ENCODE results near the gene PGM2L1.
"Not testable (repeated sequence)": the region's sequence is repeated elsewhere in the genome, so short reads cannot be mapped to it uniquely, and the experiment has no call there.

PGM2L1 gene

DNA sequence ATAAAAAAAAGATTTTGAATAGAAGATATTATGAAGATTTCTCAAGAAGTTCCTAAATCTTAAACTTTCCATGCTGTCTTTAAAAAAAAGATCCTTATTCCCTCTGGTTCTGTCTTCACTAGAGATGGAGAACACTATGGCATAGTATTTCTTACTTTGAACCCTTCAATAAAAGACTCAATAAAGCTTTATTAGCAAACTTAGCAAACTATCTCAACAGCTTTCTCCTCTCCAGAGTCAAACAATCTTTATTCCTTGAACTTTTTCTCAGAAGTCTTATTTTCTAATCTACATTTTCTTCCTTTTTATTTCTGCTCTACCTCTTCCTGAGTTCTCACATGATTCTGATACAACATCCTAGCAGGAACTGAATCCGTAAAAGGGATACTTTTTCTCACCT, 65.0 kb downstream of the PGM2L1 start:
- no peak for DNase-seq (ENCODE audit: low spot score)

DNA sequence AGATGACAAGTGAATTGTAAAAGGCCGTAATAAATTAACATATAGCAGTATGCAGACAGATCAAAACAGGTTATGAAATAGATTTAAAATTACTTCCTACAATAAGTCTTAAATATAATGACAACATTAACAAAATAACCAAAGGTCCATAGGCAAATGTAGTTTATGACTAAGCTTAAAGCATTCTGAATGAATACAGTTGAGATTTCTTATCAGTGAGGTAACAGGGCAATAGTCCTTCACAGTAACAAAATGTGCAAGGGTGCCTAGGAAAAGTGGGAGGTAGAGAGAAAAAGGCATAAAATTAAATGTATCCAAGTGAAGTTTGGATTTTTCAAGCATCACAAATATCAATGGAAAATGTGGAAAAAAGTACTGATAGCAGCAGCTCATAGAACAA, 65.9 kb downstream of the PGM2L1 start:
- no peak for DNase-seq (ENCODE audit: low spot score)

DNA sequence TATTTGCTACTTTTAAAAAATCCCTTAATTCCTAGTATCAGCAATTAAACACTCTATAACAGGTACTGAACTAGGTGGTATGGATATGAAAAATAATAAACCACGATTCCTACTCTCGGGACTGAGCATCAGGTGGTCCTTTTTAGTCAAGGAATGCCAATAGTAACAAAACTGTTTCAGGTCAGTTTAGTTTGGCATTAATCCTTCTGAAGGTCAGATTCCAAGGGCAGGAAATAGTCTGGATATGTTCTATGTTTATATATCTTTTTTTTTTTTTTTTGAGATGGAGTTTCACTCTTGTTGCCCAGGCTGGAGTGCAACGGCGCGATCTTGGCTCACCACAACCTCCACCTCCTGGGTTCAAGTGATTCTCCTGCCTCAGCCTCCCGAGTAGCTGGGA, 67.2 kb downstream of the PGM2L1 start:
- not testable (repeated sequence) for DNase-seq (ENCODE audit: low spot score)

DNA sequence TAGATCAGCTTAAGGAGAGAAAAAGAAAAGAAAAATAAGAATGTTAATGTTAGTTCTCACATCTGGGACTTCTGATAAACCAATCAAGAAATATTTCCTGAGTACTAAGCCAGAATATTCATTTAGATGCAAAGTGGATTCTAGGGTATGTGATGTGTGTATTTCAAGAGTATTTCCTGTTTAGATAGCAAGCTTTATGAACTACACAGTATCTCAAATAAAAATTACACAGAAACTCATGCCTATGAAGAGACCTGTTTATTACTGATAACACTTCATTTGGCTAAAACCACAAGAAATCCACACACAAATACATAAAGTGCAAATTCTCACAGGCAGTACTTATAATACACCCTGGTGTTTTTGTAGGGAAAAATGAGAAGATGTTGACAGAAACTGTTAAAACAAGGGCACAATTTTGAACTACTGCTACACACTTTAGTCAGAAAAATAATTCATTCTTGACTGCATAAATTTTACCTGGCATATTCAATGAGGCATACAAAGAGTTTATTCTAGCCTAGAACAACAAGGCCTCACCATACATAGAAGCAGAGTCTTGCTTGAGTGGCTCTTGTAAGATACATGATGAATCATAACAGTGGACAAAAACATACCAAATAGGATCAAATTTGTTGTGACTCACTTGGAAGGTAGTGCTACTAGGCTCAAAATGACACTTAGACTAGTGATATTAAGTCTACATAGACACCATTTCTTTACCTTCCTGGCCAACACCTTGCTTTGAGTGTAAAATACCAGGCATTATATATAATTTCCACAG, 68.0 kb downstream of the PGM2L1 start:
- DNase-seq (ENCODE audit: low spot score), result no peak

DNA sequence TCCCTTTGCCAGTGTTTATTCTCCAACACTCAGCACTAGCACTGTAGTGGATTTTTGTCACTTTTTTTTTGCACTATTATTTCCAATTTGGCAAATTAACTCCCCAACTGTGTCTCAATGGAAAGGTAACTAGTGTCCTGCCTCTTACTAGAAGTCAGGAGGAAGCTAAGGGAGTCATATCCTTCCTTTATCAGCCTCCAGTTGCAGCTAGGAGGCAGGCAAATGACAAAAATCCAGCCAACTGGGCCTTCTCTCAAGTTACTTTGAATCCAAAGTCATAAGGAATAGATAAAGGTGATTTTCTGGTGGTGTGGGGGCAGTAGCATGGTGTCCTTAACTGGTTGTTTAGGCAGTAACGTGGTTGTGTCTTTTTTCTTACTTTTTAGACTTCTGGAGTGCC, 71.2 kb downstream of the PGM2L1 start:
- no peak for DNase-seq (ENCODE audit: low spot score)

DNA sequence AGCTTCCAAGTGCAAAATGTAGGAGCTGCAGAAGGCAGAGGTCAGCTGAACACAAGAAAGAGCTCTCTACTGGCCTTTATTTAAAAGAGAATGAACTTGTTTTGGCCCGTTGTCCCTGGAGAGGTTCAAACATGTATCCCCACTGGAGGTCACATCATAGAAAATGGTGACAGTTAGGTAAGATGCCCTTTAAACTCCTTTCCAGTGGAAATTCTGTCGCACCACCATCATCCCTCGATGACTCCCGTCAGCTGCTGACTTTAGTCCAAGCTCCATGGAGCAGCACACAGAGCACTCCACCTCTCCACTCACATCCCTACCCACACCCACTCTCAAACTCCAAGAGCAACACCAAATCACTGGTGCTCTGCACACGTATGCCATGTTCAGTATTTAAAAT, 71.6 kb downstream of the PGM2L1 start:
- DNase-seq (ENCODE audit: low spot score), result no peak

DNA sequence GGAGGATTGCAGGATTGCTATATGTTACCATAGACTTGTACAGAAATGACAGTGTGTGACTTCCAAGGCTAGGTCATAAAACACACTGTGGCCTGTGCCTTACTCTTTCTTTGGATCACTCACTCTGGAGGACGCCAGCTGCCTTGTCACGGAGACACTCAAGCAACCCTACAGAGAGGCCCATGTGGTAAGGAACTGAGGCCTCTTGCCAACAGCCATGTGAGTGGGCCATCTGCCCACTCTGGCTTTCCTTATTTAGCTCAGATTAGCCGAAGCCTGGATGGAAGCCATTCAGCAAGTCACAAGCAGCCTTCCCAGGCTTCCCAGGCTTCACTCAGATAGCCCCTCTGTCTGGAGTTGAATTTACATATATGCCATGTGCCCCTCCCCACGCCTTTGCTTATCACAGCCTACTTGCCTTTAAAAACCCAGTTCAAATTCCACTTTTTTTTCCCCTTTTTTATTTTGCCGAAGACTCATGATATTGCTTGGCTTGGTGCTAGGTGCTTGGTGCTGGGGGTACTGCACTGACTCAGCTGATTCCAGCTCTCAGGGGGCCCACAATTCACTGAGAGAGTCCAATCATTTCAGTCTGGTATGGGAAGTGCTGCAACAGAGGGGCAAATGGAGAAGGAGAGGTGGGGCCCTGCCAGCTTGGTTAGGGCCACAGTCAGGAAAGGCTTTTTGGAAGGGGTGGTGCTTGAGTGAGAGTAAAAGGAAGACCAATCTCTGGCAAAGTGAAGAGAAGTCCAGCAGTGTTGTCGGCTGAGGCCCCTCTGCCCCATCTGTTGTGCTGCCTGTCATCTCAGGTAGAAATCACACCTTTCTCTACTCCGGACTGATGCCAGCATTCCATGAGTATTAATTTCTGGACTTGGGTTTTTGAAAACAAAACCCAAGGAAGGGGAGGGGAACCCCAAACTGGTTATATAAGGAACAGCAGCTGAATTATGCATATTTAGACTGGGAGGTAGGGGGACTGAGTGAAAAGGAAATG, 72.3 kb downstream of the PGM2L1 start:
- no peak for DNase-seq (ENCODE audit: low spot score)

DNA sequence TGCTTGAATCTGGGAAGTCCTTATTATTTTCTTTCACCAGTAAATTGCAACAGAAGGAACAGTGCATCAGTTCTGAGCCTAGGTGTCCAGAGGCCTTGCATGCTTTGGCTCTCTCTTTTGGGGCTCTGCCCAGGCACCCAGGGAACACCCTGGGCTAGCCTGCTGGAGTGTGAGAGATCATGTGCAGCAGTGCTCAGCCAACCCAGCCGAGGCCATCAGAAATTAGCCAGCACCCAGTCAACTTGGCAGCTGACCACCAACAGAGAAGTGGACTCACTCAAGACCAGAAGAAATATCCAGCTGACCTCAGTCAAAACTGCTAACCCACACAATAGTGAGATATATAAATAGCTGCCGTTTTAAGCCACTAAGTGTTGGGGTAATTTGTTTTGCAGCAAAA, 75.6 kb downstream of the PGM2L1 start:
- DNase-seq (ENCODE audit: low spot score), result no peak

DNA sequence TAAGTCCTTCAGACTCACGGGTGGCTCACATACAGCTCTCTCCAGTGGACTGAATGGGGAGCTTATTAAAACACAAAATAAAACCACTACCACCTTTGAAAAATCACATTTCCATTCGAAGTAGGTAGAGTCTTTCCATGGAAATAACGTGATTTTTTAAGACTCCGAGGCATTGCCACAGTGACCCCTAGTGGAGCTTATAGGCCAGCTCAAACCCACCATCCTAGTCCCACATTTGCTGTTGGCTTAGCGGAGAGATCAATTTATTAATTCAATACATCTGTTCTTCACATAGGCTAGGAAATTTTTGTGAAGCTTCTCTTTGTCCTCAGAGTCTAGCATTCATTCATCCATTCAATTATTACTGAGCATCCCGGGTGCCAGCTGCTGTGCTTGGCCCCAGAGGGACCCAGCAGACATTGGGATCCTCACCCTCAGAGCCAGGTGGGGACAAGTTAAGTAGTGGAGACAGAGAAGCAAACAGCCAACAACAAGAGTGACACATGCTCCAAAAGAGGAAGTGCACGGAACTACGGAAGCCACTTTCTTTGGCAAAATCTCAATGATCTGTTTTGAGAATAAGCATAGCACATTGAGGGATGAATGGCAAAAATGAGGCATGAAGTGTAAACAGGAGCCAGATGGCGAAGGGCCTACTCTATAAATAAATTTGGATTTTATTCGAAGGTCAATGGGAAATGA, 76.6 kb downstream of the PGM2L1 start:
- peak; percentile 26 for DNase-seq (ENCODE audit: low spot score)

DNA sequence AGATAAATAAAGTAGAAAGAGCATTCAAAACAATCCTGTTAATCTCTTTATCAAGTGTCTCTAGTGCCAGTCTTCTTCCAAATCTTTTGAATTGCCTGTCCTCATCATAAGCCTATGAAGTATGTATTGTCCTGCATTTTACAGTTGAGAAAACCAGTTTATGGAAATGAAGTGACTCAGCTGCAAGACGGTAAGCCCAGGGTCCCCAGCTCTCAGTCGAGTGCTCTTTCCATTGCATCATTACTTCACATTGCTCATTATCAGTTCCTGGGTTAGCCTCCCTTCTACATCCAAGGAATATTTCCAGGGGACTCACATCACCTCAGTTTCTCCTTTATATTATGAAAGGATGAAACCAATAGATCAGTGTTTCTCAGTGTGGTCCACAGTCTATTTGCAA, 77.7 kb downstream of the PGM2L1 start:
- no peak for DNase-seq (ENCODE audit: low spot score)

DNA sequence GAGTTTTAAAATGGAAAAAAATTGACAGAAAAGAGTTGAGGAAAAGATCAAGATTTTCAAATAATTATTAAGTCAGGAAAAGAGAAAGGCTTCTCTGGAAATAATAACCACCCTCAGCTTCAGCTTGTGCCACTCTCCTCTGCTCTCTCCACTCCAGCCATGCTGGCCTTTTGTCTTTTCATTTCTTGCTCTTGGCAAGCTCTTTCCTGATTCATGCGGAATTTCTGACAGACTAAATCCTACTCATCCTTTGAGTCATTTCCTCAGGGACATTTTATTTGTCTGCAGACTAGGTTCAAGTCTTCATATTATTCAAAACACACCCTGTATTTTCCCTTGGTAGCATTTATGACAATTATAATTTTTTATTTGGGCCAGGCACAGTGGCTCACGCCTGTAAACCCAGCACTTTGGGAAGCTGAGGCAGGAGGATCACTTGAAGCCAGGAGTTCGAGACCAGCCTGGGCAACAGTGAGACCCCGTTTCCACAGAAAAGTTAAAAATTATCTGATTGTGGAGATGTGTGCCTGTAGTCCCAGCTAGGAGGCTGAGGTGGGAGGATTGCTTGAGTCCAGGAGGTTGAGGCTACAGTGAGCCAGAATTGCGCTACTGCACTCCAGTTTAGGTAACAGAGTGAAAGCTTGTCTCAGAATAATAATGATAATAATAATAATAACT, 79.0 kb downstream of the PGM2L1 start:
- DNase-seq (ENCODE audit: low spot score), result no peak

DNA sequence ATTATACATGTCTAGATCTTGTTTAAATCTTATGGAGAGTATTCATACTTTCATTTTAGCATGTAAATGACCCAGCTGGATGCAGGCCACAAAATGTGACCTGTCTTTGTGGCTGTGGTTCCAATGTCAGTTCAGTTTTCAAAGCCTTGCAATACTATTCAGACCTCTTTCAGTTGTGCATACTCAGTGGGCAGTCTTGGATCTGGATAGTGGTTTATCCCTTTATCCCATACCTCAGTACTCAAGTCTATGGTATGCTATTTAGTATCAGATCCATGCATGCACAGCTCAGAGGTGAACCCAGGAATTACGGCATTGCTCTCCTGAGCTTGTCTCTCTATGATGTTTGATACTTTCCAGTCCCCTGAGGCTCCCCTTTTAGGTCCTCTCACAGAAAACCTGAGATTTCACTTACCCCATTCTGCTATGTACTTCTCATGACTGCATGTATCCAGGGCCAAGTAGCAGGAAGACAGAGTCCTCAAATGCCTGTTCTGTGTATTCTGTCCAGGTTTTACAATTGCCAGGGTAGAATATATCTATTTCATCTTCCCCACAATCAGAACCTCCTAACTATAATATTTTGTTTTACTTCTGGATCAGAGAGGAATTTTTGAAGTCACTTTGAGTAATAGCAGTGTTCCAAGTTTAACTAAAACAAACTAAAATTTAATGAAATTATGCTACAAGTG, 79.8 kb downstream of the PGM2L1 start:
- DNase-seq (ENCODE audit: low spot score), result no peak

DNA sequence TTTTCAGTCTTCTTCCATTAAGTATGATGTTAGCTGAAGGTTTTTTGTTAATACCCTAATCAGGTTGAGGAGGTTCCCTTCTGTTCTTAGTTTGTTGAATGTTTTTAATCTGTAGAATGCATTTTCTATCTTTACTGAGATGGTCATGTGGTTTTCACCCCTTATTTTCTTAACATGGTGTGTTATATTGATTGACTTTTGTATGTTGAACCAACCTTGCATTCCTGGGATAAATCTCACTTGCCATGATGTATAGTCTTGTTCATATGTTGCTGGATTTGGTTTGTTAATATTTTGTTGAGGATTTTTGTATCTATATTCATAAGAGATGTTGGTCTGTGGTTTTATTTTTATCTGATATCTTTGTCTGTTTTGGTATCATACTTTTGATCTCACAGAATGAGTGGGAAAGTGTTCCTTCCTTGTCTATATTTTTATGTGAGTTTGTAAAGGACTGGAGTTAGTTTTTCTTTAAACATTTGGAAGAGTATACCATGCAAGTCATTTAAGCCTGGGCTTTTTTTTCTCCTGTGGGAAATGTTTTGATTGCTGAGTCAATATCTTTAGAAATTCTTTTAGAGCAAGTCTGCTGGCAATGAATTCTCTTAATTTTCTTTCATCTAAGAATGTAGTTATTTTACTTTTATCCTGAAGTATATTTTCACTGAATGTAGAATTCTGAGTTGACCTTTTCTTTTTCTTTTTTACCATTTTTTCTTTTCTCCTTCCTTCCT, 81.3 kb downstream of the PGM2L1 start:
- DNase-seq (ENCODE audit: low spot score), result no peak

DNA sequence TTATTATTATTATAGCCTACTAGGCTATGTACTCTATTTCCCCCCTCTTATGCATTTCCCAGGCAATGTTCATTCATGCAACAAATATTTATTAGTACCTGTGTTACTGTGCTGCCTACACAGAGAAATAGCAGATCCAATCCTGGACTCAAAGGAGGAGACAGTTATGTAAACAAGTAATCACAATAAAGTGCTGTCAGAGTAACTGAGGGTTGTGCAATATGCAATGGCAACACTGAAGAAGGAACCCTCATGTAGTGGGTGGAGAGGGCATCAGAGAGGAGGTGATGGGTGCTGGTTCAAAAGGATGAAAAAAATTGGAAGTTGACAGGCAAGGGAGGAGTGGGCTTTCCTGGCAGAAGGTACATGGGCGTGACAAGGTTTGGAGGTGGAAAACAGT, 85.9 kb downstream of the PGM2L1 start:
- no peak for DNase-seq (ENCODE audit: low spot score)

DNA sequence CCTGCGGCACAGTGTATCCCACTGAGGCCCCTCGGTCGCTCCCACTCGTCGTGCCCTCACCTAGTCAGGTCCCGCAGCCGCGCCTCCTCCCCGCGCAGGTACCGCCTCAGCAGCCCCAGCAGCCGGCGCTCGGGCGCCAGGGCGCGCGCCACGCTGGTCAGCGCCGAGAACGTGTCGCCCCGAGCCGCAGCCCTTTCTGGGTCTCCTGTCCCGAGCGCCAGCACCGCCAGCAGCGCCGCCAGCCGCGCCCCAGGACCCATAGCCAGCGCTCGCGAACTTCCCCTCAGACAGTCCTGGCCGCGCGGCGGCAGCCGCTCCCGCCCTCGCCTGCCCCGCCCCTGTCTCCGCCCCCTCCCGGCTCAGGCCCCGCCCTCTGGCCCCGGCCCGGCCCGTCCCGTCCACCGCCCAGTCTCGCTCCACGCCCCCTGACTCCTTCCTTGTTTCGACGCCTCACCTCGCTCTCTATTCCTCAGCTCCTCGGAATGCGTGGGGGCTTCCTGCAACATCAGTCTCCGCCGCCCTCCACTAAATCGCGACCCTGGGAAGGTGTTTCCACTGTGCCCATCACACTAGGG, 86.8 kb downstream of the PGM2L1 start, which contains the start of gene P4HA3:
TSS of gene P4HA3 (minus strand) at position 289 of the 575 bp plus-strand sequence. CDS start at position 260, 29 bp downstream.
- DNase-seq (ENCODE audit: low spot score), result peak; percentile 28

DNA sequence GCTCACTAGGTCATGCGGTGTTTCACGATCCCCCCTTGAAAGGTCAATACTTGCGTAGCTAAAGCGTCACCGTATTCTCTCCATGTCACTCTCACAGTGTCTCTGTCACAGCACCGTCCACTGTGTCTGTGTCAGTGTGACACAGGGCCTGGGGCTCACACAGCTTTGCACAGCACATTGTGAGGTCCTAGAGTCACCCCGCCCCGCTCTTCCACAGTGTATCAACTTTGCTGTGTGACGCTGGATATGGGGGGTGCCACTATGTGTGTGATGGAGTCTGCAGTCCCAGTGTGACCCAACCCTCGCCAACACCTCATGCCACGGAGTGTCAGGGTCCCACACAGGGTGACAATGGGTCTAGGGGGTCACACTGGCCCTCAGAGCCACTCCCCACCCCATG, 87.4 kb downstream of the PGM2L1 start:
- no peak for DNase-seq (ENCODE audit: low spot score)

DNA sequence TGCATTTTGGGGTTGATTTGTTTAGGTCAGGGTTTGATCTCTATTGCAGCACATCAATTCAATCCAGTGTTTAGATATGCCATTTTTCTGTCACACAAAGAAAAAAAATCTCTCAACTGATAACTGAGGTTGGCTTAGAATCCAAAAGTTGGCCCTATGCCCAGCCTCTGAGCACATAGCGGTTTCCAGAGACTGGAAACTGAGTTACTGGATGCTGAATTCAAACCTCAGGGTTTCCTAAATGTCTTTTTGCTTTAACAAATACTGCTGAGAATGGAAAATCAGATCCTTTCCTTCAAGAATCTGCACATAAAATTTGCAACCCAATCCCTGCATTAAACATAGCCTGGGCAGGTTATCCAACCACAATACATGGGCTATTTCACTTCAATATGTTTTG, 90.8 kb downstream of the PGM2L1 start:
- DNase-seq (ENCODE audit: low spot score), result no peak

DNA sequence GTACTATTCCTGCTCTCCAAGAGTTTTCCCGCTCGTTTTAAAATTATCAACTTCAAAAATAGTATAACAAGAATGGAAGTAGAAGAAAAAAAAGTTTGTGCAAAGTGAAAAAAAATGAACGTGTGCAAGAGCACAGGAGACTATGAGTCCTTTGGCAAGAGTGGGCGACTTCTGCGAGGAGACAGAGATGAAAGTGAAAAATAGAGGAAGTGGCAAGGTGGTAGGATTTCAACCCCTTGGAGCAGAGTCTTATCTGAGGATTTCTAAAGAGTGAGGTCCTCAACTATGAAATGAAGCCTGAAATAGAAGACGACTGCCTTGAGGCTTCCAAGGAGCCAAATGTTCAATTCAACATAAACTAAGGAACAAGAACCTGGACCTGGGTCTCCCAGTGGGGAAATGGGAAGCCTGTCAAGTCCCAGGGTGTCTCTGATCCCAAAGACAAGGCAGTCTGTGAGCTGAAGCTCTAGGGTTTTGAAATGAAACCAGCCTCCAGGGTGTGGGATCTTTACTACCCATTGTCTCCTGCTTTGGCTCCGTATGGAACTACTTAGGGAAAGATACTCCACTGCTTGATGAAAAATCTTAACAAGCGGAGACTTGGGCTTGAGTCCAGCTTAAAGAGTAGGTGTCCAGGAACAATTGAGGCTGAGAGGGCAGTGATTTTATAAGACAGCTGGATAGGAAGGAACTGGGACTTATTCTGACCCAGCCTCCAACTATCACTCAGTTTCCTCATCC, 91.6 kb downstream of the PGM2L1 start:
- no peak for DNase-seq (ENCODE audit: low spot score)

DNA sequence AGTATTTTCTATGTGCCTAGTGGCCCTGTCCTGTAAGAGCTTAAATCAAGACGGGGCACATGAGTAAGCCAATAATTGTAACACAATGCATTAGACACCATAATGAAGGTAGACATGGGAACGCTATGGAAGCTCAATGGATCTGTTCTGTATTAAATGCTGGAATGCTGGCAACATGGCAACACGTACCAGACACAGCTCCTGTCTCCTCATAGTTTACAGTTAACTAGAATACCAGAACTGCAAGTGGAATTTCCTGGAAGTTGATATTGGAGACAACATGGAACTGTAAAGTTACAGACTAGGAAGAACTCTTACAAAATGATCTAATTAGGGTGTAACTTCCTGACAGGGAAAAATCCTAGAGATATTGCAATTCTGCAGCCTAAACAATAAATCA, 99.2 kb downstream of the PGM2L1 start:
- DNase-seq (ENCODE audit: low spot score), result no peak

Measured in CD4-positive, alpha-beta T cell treated with Interleukin-15 for 4 hours (primary cell).